ENCODE measurements around the gene DSCAM. TPM values are rescaled to one million over a fixed set of nuclear protein-coding genes. Genes with fewer than 3 reads are reported as not detected.

Gene DSCAM
- total RNA-seq, 1 donor from 2014 or later: 0.36 TPM

DNA sequence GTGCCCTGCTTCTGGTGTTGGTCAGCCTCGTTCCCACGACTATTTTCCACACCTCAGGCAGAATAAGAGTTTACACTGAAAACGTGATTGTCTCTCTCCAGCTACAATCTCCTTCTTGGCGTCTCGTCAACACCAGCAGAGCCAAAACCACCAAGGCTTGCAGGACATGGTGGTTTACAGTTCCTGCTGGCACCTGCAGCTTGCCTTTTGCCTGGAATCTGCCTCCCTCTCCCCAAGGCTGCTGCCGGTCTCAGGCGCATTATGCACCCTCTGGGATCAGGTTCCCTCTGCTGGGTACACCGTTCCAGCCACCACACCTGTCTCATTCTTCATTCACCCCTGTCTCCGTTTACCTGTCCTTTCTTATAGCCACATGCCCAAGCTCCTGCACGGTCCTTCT is 315.9 kb downstream of the DSCAM start:
- ATAC-seq: no peak
- no peak for DNase-seq (ENCODE audit: low spot score)
- intact Hi-C loops (cut with DNase I): no loop called here

DNA sequence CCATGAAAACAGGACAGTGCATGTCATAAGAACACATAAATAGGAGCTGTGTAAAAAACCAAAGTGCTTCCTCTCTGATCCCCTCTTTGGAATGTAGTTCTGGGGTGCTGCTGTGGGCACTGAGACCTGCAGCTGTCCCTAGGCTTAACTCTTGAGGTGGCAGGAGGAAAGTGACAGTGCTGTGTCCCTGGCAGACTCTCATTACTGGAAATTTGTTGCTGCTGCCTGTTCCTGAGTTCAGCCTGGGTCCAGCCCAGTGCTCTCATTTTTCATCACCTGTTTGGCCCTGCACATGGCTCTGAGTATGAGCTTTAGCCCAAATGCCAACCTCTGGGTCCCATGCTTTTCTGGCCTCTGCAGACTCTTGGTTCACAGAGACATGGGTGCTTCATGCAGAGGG is 329.3 kb downstream of the DSCAM start:
- no peak for ATAC-seq
- intact Hi-C loops (cut with DNase I): no loop called here
- DNase-seq (ENCODE audit: low spot score): no peak

DNA sequence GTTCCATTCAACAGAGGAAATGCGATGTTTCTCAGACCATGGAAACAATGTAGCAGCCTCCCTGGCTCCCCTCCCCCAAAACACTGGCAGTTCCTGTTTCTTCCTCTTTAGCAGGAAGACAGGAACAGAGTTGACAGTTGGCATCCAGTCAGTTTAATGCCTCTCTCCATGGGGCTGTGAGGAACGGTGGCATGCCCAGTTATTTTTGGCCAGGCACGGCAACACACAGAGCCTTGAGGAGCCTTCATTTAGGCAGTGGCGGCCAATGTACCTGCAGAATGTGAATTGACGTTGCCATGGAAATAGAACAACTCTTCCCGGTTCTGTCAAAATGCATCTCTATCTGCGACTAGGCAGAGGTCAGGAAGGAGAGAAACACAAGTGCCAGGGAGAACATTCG is 330.6 kb downstream of the DSCAM start:
- ATAC-seq (no peak), DNase-seq (ENCODE audit: low spot score) (no peak)
- intact Hi-C loops (cut with DNase I): no loop called here

DNA sequence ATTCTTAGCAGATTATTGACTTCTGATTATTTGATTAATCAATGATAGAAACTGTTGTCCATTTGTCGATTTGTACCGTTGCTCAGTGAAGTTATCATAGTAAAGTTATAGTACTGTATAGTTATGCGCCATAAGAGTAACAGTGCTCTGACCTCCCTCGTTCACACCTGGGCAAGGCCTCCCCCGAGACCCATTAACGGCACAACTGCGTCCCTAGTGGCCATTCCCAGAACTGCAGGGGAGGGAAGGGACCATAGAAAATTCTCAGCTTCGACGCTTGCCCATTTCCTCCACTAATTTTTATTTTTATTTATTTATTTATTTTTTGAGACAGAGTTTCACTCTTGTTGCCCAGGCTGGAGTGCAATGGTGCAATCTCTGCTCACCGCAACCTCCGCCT is 334.4 kb downstream of the DSCAM start:
- intact Hi-C loops (cut with DNase I): no loop called here
- ATAC-seq (no peak), DNase-seq (ENCODE audit: low spot score) (no peak)

DNA sequence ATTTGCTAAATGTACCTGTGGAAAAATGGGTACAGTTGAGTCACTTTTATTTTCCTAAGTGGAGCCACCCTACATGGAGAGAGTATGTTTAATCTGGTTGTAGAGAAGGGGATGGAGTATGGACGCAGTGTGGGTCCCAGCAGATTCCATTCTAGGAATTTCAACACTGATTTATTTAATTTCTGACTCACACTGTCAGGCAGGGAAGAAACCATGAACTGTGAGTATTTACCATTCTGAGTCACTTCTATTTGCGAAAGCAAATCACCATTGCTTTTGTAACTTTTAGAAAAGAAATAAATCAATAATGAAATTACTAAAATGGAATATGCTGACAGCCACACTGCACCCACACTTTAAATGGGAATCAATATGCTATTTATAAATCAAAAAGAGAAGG is 339.0 kb downstream of the DSCAM start:
- no peak for ATAC-seq
- intact Hi-C loops (cut with DNase I): no loop called here
- no peak for DNase-seq (ENCODE audit: low spot score)

DNA sequence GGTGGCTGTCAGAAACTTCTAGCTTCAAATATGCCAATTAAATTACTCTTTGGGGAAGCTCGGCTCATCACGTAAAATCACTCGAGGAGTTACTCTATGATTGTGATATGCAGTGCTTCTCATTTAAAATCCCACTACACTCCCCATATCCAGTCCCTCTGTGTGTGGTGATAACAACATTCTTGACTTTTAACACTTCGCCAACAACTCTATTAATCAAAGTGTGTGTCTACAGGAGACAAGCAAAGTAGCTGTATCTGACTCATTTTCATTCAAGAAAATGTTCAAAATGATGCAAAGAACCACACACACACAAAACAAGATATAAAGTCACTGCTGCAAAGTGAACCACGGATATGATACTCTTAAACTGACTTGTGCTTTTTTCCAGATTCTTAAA is 341.3 kb downstream of the DSCAM start:
- no peak for ATAC-seq
- DNase-seq (ENCODE audit: low spot score): no peak
- intact Hi-C loops (cut with DNase I): no loop called here

DNA sequence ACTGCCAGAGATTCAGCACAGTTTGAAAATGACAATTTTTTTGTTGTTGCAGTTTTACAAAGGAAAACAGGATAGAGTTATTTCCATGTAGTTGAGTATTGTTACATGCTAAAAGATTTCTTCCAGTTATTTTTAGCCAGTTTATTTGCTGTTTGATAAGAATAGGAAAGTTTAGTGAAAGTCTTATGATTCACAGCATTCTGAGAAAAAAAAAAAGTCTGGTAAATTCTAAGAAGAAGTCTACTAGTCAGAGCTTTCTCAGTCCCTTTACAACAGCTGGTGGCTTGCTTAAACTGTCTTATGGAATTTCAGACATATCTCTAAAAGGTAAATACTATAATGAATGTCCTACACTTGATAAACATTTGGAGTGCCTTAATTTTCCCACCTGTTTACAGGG is 341.7 kb downstream of the DSCAM start:
- intact Hi-C loops (cut with DNase I): no loop called here
- no peak for DNase-seq (ENCODE audit: low spot score)
- ATAC-seq: no peak

DNA sequence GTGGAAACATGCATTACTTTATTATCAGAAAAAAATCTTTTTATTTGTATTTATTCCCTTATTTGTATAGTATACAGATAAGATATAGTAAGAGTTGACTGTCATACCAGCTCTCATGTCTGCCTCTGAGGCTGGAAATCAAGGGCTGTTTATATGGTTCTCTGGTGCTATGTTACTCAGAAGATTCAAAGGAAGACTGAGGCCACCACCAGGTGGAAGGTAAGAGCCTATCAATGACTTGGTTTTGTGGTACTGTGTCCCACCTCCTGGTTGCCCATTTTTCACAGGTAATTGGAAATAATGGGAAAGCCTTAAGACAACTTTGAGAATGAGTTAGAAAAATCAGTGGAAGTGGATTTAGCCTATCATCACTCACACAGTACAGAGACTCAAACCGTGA is 342.1 kb downstream of the DSCAM start:
- intact Hi-C loops (cut with DNase I): no loop called here
- ATAC-seq: no peak
- DNase-seq (ENCODE audit: low spot score): no peak

DNA sequence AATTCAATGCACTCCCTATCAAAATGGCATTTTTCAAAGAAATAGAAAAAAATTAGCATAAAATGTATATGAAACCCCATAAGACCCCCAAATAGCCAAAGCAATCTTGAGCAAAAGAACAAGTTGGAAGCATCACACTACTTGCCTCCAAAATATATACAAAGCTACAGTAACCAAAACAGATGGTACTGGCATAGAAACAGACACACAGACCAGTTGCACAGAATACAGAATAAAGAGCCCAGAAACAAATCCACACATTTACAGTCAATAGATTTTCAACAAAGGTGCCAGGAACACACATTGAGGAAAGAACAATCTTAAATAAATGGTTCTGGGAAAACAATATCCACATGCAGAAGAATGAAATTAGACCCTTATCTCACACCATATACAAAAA is 350.8 kb downstream of the DSCAM start:
- intact Hi-C loops (cut with DNase I): no loop called here

DNA sequence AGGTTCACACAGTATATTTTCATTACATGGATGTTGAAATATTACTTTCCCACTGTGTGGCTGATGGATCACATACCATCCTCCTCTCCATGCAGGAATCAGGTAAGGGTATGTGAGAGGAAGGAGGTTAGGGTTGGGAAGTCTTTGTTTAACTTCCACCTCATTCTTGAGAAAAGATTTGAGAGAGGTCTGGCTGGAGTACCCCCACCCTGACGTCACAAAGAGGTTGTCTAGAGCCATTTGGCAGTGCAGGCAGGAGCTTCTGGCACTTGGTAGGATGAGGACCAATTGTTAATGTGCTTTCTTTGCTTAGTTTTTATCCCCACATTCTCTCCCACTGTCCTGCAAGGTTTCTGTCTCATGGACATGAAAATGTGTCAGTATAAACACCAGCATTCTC is 356.6 kb downstream of the DSCAM start:
- intact Hi-C loops (cut with DNase I): no loop called here
- ATAC-seq (no peak), DNase-seq (ENCODE audit: low spot score) (no peak)

More for the DNA sequence above, 350.8 kb downstream of the DSCAM start:
- DNase-seq (ENCODE audit: low spot score): no peak
- ATAC-seq: no peak

DNA sequence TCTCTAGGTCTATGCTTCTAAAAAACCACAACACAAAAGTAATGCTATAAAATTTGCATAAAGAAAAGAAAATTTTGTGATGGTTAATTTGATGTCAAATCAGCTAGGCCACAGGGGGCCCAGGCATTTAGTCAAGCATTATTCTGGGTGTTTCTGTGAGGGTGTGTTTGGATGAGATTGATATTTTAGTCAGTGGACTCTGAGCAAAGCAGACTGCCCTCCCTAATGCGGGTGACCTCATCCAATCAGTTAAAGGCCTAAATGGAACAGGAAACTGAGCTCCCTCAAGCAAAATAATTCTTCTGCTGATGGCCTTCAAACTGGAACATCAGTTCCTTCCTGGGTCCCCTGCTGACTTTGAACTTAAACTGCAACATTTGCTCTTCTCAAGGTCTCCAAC is 358.0 kb downstream of the DSCAM start:
- DNase-seq (ENCODE audit: low spot score): no peak
- ATAC-seq: no peak
- intact Hi-C loops (cut with DNase I): no loop called here

DNA sequence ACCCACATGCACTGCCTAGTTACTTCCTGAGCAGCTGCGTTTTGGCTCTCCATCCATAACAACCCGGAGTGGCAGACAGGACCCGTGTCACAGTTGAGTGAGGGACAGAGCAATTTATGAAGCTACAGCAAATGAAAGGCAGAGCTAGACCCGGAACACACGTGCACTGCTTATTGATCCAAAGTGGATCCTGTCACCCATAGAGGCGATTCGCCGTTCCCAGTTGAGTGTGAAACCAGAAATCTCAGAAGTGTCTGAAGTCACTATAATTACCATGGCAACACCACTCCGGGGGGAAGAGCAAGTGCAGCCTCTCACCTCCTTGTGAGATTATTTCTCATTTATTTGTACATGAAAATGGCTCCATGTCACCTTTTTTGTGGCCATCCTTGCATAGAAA is 365.2 kb downstream of the DSCAM start:
- DNase-seq (ENCODE audit: low spot score) (no peak), ATAC-seq (no peak)
- intact Hi-C loops (cut with DNase I): no loop called here

DNA sequence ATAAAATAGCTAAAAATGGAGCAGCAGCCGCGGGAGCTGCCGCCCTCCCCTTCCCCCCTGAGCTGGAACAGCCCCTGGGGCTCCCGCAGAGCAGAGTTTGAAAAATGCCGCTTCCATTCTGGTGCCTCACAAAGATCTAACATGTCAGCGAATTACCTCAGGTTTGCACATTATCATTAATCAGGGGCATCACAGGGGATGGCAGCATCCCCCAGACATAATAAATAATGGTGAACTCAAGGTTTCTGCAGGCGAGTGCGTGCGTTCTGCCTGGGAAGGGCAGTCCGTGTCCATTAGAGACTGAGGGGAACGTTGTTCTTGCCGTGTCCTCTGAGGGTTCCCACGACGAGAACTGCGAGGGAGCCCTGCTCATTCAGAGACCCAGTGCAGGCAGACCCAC is 372.4 kb downstream of the DSCAM start:
- ATAC-seq (no peak), DNase-seq (ENCODE audit: low spot score) (no peak)
- intact Hi-C loops (cut with DNase I): no loop called here

DNA sequence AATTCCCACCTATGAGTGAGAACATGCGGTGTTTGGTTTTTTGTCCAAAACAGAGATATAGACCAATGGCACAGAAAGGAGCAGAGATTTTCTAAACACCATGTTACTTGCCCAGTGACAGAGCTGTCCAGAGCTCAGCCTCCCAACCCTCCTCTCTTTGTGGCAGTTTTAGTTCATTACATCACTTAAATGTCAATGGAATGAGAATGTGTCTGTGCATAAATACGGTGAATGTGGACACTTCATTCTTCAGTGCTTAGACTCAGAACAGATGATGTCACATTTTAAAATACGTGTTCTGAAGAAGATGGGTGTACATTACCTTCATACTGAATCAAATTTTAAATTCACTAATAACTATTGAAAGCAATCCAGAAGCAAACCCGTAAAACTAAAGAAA is 374.9 kb downstream of the DSCAM start:
- intact Hi-C loops (cut with DNase I): no loop called here
- DNase-seq (ENCODE audit: low spot score) (no peak), ATAC-seq (no peak)

DNA sequence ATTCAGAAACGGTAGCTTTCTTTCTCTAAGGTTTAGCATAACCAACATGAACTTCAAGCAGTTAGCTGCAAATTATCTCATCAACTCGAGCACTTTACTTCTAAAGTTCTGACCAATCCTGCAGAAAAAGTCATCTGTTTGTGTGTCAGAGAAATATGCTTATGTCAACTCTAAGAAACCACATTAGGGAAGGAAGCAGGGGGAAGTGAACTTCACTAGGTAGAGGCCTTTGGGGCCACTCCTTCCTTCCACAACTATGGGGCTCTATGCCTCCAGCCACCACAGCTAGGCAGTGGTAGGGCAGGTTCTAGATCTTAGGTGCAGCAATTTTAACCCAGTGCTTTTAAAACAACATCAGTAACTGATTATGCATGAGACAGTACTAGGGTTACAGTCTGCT is 375.9 kb downstream of the DSCAM start:
- DNase-seq (ENCODE audit: low spot score) (no peak), ATAC-seq (no peak)
- intact Hi-C loops (cut with DNase I): no loop called here

DNA sequence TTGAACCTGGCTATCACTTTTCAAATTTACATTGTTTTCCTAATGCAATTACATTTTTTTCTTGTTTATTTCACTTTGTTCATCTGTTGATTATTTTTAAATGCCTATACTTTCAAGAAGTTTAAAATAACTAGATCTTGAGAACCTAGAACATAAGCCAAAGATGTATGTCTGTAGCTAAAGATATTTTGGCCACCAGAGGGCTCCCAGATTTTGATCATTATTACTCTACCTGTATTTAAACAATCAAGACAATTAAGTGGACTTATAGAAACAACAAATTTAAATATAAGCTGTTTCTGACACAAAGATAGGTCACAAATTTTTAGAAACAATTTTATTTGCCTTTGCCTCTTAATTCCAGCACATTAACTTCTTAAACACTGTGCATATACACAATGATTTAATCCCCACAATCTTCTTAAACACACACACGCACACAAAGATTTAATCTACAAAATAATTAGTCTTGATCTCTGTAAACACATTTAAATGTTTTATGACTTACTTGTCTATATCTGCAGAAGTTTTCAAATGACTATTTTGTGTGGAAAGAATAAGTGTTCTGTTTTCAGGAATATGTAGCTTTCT is 380.0 kb downstream of the DSCAM start:
- ATAC-seq: no peak

DNA sequence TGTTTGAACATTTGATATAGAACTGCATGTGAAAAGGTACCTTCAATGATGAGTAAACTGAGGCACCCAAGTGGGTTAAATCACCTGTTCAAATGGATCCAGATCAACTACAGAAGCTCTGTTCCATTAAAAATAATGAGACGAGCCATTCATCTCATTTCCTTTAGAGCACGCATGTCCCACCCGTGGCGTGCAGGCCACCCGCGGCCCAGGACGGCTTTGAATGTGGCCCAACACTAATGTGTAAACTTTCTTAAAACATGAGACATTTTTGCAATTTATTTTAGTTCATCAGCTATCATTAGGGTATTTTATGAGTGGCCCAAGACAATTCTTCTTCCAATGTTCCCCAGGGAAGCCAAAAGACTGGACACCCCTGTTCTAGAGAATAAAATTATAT is 381.6 kb downstream of the DSCAM start:
- ATAC-seq: no peak
- intact Hi-C loops (cut with DNase I): no loop called here
- DNase-seq (ENCODE audit: low spot score): no peak

More for the DNA sequence above, 380.0 kb downstream of the DSCAM start:
- no peak for DNase-seq (ENCODE audit: low spot score)
- intact Hi-C loops (cut with DNase I): no loop called here

DNA sequence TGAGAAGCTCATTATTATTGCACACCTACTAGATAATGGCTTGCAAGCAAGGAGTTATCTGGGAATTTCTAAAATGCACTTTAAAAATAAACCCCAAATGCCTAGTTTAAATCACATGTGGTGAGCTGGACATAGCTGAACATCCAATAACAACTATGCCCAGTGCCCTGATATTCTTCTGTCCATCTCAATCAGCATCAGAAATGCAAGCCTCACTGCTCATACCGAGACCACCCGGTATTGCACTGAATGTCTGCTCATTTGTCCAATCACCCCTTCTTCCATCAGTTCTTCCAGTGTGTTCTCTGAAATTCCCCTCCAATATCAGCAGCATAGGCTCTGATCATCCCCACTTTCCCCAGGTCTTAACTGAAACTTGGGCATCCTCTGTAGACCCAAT is 383.8 kb downstream of the DSCAM start:
- no peak for DNase-seq (ENCODE audit: low spot score)
- intact Hi-C loops (cut with DNase I): no loop called here
- ATAC-seq: no peak

DNA sequence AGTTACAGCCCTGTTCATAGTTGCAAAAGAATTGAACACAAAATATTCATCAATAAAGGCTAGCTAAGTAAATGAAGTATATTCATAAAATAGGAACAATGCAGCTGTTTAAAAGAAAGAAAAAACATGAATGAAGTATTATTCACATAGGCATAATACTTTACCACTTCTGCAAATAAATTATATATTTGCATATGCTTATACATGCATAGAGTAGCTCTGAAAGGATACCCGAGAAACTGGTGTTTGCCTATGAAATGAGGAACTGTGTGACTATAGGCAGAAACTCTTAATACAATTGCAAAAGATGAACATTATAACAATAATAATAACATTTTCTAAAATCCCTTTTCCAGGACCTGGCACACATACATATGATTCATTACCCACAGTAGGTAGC is 385.9 kb downstream of the DSCAM start:
- ATAC-seq: no peak
- intact Hi-C loops (cut with DNase I): no loop called here

DNA sequence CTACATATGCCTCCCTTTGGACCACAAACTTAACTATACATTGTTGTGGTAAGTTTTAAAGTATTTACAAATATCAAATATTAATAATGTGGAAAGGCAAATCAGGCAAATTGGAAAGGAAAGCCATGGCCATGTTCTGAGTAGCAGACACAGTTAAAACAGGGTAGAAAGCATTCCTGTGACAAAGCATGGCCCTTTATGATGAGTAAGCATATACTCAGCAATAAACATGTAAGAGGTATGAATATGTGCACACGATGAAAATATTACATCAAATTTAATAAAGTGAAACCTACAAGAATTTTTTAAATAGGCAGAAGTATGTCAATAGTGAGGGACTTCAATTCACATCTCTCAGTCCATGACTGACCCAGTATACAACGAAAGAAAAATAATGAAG is 389.2 kb downstream of the DSCAM start:
- ATAC-seq (no peak), DNase-seq (ENCODE audit: low spot score) (no peak)
- intact Hi-C loops (cut with DNase I): no loop called here

More for the DNA sequence above, 385.9 kb downstream of the DSCAM start:
- DNase-seq (ENCODE audit: low spot score): no peak

DNA sequence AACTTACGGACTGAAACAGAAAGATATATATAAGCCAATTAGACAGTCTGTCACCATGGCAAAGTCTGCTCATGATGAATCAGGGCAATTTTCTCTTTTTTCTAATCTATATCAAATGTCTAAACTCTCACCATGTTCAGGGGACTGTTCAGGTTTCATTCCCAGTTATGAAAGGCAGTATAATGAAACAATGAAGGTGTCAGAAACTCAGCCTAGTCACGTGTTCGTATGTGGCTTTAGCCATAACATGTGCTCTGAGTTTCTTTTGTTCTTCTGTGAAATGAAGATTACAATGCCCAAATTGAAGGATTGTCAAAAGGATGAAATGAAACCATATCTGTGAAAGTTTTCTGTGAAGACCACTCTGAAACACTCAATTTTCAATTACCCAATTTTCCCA is 392.9 kb downstream of the DSCAM start:
- DNase-seq (ENCODE audit: low spot score) (no peak), ATAC-seq (no peak)
- intact Hi-C loops (cut with DNase I): no loop called here

DNA sequence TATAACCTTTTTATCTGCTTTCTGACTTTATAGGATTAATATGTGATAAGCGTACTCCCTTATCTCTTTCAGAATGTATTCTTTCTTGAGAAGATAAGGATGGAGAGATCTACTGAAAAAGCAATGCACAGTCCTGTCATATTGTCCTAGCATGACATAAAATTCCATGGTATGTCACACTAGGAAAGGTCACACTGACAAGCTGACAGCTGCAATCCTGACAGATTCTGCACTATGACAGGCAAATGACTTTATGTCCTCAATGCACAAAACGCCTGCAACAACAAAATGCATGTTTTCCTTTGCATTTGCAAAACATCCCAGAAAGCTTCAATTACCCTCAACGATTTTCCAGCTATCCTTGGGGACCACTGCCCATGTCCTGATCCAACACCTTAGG is 393.8 kb downstream of the DSCAM start:
- intact Hi-C loops (cut with DNase I): no loop called here
- DNase-seq (ENCODE audit: low spot score) (no peak), ATAC-seq (no peak)

Measured in sciatic nerve (tissue), 2 donors.